LNCAP (cell line): Measurements from ENCODE around the gene CHCHD5.

Experiments
- TF ChIP-seq, protein P1 (sequence below): fragments of 450-650 bp; IDR thresholded peaks from 2 replicates; pipeline ENCODE4 v1.5.1; 2017; ENCODE audit warnings: mild to moderate bottlenecking

The CHCHD5 gene

DNA sequence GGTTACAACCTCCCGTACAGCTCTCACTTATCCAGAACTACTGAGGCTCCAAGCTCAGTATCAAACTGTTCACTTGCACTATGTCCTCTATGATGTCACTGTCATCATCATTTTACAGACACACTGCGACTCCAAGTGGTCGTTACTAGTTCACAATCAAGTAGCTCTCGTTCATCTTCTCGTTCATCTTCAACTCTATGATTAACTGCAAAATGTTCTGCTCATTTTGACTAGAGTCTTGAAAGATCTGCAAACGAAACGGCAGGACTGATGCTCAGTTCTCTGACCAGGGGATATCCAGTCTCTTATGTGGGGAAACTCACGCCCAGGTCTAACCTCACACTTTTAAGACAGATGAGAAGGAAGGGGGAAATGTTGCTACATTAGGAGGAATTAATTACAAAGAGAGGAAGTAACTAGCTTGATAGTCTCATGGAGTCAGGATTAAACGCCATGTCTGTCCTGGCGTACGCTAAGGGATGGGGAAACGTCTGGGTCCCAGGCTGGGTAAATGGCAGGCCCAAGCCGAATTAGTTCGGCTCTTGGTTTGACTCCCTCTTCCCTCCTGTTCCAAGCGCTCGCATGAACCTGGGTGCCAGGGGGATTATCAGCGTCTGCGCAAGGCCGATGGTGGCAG is 794 bp upstream of the CHCHD5 start:
- TF ChIP-seq, protein P1, sequence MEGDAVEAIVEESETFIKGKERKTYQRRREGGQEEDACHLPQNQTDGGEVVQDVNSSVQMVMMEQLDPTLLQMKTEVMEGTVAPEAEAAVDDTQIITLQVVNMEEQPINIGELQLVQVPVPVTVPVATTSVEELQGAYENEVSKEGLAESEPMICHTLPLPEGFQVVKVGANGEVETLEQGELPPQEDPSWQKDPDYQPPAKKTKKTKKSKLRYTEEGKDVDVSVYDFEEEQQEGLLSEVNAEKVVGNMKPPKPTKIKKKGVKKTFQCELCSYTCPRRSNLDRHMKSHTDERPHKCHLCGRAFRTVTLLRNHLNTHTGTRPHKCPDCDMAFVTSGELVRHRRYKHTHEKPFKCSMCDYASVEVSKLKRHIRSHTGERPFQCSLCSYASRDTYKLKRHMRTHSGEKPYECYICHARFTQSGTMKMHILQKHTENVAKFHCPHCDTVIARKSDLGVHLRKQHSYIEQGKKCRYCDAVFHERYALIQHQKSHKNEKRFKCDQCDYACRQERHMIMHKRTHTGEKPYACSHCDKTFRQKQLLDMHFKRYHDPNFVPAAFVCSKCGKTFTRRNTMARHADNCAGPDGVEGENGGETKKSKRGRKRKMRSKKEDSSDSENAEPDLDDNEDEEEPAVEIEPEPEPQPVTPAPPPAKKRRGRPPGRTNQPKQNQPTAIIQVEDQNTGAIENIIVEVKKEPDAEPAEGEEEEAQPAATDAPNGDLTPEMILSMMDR = no peak

DNA sequence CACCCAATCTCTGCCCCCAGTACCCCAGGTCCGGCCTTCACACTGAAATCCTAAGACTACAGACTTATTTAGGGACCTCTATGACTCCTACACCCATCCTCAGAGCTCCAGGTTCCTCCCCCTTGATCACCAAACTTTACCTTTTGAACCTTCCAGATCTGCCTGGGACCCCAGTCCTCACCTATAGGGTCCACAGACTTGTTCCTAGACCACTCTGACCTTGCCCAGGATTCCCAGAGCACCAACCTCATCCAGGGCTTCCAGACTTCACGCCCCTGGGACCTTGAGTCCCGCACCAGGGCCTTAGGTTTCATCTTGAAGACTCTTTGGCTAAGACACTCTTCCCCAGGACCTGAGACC is 462 bp downstream of the CHCHD5 start:
- TF ChIP-seq, protein P1 = no peak

DNA sequence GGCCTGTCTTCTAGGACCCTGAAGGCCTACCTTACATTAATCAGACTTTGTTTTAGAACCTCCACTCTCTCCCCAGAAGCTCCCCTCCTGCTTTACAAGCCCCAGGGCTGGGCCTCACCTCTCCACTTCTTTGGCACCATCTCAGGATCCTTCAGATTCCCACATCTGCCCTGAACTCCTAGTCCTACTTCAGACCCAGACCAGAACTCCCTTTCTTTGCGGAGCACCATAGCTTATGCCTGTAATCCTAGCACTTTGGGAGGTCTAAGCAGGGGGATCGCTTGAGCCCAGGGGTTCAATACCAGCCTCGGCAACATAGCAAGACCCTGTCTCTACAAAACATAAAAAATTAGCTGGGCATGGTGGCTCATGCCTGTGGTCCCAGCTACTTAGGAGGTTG is 991 bp downstream of the CHCHD5 start:
- TF ChIP-seq, protein P1 = no peak

DNA sequence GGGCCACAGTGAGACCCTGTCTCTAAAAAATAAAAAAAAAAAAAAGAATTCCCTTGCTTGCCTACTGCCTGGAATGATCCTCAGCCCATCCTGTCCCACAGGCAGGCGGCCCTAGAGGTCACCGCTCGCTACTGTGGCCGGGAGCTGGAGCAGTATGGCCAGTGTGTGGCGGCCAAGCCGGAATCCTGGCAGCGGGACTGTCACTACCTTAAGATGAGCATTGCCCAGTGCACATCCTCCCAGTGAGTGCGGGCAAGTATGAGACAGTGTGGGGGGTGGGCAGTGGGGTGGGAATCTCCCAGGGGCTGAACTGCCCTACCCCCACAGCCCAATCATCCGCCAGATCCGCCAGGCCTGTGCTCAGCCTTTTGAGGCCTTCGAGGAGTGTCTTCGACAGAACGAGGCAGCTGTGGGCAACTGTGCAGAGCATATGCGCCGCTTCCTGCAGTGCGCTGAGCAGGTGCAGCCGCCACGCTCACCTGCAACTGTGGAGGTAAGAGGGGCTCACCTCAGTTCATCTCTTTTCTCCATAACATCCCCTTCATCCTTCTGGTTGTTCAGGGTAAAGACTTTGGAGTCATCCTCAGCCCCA is 1.6 kb downstream of the CHCHD5 start:
- TF ChIP-seq, protein P1 = no peak

DNA sequence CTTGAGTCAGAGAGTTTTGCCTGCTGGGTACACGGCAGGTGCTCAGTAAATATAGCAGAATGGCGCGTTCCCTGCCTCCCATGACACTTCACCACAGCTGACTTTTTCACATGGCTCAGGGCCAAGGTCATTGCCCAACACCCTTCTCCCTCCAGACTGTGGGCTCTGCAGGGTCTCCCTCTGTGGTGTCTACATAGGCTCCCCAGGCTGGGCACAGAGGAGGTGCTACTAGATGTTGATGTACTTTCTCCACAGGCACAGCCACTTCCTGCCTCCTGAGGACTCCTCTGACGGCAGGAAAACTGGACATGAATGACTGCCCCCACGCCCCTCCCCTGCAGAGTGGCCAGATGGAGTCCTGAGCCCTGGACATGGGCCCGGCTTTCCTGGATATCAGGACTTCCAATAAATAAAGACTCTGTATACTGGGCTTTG is 4.2 kb downstream of the CHCHD5 start:
- TF ChIP-seq, protein P1 = no peak

DNA sequence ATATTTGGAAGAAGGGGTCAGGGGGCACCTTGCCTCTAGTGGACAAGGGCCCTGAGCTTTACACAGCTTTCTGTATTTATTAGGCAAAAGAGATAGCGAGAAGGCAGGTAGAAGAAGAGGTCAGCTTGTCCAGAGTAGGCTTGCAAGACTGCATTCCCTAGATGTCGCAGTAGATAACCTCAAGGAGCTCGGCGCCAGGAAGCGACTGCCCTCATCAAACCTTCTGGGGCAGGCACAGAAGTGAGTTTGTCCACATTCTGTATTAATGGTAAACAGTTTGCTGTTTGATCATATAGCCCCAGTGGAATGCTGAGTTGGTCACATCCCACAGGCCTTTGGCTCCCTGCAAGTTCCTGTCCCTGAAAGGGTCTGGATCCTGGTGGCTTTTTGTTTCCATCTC is 7.0 kb downstream of the CHCHD5 start:
- TF ChIP-seq, protein P1 = no peak

DNA sequence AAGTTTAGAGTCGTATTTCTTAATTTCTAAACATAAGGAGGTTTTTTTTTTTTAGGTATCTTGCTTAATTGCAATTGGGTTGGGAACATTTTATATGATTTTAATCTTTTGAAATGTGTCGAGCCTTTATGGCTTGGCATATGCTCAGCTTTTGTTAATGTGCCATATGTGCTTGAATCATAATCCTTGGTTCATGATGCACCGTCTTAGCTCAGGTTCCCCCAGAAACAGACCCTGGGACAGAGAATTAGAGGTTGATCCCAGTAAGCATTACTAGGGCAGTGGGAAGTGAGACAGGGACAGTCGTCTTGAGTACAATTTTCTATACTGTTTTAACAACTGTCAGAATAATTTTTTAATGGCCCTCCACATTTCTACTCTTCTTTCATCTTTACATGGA is 9.3 kb downstream of the CHCHD5 start:
- TF ChIP-seq, protein P1 = no peak
